Suppressor macrophage treated with lipopolysaccharide for 1 hour (primary cell): ENCODE measurements around the gene TTC33.
A peak's percentile ranks its signal among the peaks of the same experiment; 100 is the strongest.
"Not testable (repeated sequence)": the region's sequence is repeated elsewhere in the genome, so short reads cannot be mapped to it uniquely, and the experiment has no call there.

Experiments used
- DNase-seq, 3 donors: peaks; one replicate each; pipeline ENCODE4 v3.0.0-alpha.2; 2020 to 2022

Gene TTC33

GRCh38 chr5:40651201-40651600 is 104.6 kb downstream of the TTC33 start:
- DNase-seq: no peak

DNA sequence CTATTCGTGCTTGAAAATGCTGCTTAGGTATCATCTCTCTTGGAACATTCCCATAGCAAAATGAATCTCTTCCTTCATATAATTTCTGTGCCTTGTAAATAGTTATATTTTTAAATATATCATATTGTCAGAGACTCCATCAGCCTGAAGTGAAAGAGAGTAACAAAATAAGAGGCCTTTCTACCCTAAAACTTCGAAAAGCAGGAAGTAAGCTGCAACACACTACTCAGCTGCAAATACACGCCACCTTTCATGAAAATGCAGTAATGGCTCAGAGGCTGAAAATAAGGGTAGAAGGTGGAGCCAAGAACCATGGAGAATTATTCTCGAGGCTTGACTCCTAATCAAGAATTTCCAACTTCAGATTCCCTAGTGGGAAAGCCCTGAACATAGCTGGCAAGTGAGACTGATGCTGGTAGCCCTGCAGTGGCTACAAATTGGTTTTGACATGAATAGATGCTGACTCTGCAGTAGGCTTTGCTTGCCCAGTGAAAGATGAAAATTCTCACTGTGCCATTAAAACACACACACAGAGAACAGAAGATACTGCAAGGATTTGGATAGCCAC is 106.2 kb downstream of the TTC33 start:
- peak; percentile 19 to 47 (median 31) for DNase-seq

- DNase-seq: no peak
Measured at GRCh38 chr5:40648150-40648549, 107.6 kb downstream of the TTC33 start.

DNA sequence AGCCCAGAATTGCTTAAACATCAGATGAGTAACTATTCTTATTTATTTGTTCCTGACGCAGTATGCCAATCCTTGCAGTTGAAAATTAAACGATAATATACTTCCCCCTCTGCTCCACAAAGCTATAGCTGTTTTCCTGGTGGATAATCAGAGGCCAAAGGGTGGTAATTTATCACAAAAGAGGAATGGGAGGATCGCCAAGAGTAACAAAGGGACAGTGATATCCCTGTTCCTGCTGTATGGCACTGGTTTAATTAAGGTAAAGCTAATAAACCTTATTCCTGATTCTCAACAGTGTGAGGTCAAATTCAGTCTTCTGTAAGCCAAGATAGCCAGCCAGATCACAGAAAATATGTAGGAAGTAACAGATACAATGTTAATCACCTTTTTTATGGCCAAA is 109.5 kb downstream of the TTC33 start:
- no peak for DNase-seq

DNA sequence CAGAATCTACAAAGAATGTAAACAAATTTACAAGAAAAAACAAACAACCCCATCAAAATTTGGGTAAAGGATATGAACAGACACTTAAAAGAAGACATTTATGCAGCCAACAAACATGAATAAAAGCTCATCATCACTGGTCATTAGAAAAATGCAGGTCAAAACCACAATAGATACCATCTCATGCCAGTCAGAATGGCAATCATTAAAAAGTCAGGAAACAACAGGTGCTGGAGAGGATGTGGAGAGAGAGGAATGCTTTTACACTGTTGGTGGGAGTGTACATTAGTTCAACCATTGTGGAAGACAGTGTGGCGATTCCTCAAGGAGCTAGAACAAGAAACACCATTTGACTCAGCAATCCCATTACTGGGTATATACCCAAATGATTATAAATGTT is 116.2 kb downstream of the TTC33 start:
- DNase-seq: not testable (repeated sequence)

- no peak for DNase-seq
Measured at GRCh38 chr5:40634593-40634992, 121.2 kb downstream of the TTC33 start.

- no peak for DNase-seq
Measured at GRCh38 chr5:40634154-40634553, 121.6 kb downstream of the TTC33 start.

GRCh38 chr5:40631236-40631635 is 124.5 kb downstream of the TTC33 start:
- no peak for DNase-seq

DNA sequence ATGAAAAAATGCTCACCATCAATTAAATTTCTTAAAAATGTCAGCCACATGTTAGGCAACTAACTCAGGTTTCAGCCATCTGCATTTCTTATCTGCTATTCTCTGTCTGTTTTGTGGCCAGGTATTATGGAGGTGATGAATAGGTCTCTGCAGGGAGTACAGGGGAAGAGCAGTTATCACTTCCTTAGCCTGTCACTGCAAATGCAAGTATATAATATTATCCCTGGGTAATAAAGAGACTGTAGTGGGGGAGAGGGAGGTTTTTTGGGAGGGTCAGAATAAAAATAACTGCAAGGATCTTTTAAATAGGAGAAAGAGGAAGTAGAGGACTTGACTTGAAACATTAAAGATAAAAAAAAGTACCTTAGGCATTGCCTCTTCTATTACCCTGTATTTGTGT is 125.6 kb downstream of the TTC33 start:
- no peak for DNase-seq

- peak; percentile 45 to 72 (median 62) for DNase-seq
Measured at GRCh38 chr5:40628407-40628806, 127.4 kb downstream of the TTC33 start.

DNA sequence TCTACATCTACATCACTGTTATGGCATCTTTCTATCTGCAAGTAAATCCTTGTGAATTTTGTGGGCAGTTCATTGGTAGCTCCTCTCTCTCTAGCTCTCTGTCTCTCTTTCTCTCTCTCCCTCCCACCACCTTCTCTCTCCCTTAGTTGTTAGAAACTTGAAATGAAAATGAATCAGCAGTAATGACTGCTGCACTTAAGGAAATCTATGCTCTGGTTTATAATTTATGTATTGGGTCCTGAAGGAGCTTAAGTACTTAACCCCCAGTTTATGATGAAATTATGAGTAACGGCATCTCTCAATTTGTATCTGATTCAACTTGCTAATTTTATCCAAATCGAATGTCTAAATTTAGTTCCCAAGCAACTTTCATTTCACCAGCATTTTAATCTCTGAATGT is 128.1 kb downstream of the TTC33 start:
- no peak for DNase-seq

- DNase-seq: no peak
Measured at GRCh38 chr5:40626801-40627200, 129.0 kb downstream of the TTC33 start.

DNA sequence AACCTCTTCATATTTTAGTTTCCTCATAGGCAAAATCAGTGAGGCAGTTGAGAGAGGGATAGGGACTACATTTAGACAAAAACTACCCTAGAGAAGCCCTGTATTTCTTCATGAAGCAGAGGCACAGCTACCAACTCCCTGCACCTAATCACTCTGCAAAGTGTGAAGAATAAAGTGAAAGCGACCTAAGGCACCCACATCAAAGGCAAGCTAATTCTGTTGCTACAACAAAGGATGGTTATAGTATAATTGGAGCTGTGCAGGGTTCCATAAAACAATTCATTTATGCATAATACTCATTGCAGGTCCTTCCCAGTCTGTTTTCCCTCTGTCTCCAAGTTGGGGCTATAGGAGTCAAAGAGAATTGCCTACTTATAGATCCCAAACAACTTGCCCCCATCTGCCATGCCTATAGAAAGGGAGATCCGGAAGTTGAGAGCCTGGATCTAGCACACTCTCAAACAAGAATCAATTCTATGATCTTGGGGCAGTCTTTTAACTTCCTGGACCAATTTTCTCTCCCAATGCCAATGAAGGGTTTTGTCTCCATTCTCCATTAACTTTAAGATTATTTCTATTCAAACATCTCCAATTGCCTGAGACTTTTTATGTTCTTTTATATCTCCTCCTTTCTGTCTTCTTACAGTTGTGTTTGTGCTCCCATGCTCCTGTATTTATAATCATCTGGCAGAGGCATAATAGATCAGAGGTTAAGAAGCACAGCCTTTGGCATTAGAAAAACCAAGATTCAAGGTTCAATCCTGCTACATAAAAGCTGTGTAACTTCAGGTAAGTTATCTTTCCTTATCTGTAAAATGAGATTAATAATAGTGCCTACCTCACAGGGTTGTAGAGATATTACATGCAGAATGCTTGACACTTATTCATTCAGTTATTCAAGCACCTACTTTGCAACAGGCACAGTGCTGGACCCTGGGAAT is 132.0 kb downstream of the TTC33 start:
- no peak for DNase-seq

DNA sequence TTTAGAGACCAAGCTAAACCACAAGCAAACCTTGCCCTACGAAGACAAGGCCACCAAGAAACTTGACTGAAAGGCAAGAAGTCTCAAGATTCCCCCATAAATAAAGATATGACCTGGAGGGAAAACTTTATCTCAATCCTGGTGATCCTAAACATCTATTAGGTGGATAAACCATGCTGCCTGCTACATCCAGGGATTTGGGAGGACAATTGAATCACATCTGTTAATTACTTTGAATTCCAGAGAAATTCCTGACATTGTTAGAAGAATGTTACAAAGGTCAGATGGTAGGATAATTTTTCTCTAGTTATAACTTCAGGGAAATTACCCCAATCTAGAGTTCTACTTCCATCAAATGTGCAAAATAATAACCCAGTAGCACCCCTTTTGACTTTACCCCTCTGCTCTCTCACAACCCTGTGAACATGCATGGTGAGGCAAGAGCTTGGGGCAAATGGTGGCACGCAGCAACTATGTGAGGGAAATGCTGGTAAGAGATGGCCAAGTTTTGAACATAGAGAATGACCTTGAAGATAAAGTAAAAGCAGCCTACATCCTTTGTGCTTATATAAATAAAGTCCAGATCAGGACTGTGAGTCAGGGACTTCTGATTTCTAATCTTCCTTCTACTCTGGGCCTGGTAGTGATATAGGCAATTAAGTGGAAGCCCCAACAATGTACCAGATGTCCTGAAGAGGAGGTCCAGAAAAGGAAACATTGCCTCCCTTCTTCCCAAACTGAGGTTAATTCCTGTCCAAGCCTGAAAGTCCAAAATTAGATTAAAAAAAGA is 133.1 kb downstream of the TTC33 start:
- DNase-seq: no peak

DNA sequence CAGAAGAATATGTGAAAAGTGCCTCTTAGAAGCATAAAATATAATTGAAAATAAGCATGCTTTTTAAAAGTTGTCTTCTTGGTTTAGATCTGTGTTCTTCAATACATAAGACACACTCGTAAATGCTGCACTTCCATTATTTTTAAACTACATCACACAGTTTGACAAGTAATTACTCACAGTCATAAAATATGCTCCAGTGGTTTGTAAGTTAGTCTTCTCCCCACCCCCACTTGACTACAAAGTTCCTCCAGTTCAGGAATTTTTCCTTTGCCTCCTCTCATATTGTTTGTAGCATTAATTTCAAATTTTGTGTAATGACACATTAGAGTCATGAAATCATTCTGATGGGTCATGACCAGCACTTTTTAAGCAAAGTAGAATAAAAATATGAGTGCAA is 136.3 kb downstream of the TTC33 start:
- DNase-seq: peak; percentile 14 to 58 (median 49)

- no peak for DNase-seq
Measured at GRCh38 chr5:40618926-40619325, 136.8 kb downstream of the TTC33 start.

- peak; percentile 63 to 88 (median 80) for DNase-seq
Measured at GRCh38 chr5:40616781-40617180, 139.0 kb downstream of the TTC33 start.

GRCh38 chr5:40615586-40616170 is 140.1 kb downstream of the TTC33 start:
- DNase-seq: peak; percentile 59 to 82 (median 80)

GRCh38 chr5:40614923-40615585 is 140.7 kb downstream of the TTC33 start:
- DNase-seq: no peak

DNA sequence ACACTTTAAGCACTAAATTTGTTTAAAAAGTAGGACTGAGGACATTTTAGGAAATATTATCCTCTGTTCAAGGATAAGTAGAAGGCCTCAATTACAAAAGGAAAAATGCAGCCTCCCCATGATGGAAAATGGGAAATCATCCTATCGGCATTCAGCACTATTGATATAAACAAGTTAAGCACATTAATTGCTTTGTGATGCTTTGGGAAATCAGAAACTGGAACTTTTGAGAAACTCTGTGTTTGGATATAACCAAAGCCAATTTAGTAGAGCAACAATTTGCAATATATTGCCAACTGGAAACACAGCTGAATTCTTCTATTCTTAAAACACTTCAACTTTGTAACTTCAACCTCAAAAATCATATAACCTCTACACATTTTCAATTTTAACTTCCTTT is 141.3 kb downstream of the TTC33 start:
- DNase-seq: no peak

DNA sequence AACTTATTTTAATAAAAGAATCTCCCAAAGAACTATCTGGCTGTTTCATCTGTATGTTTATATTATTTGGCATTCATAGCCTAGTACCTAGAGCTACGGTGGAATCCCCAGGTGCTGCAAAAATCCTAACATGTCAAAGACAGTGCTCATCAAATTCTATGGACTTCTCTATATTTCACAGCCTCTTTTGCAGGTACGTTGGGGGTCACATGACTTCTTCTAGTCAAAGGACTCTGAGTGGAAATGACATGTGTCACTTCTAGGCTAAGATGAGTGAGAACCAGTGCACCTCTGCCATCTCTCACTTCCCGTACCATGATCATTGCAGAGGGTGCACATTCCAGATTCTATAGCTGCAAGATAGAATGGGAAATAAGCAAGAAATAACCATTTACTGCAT is 148.6 kb downstream of the TTC33 start:
- DNase-seq: no peak

GRCh38 chr5:40606077-40606765 is 149.5 kb downstream of the TTC33 start:
- DNase-seq: peak in 1 of 3 donors; percentile 16
